ENCODE measurements around the gene SEZ6L. TPM values are rescaled to one million over a fixed set of nuclear protein-coding genes. Genes with fewer than 3 reads are reported as not detected.

Gene SEZ6L
- total RNA-seq, 4 donors from 2014 or later: under 0.01 to 0.63 (median 0.22) TPM

GRCh38 chr22:26238596-26238995 is 69.3 kb downstream of the SEZ6L start:
- no peak overlapping the region for H3K27ac ChIP-seq
- TF ChIP-seq POLR2A (IDR thresholded peaks at IDR 0.05) (no peak), CTCF (IDR thresholded peaks at IDR 0.05) (no peak), EP300 (IDR thresholded peaks at IDR 0.05) (no peak)
- DNase-seq (ENCODE audit: low spot score in 2 of 2): no peak
- no peaks in the 10 kb centered on the region for H3K27me3 ChIP-seq
- WGBS, 2 donors: 62 to 68% methylated on average over 3 of the region's 3 CpGs
- H3K36me3 ChIP-seq: no peaks in the 10 kb centered on the region
- no peaks in the 10 kb centered on the region for H3K9me3 ChIP-seq
- H3K4me3 ChIP-seq: no peak overlapping the region
- H3K4me1 ChIP-seq: no peaks in the 10 kb centered on the region

GRCh38 chr22:26239581-26239980 is 70.3 kb downstream of the SEZ6L start:
- Histone ChIP-seq H3K4me1 (no peaks in the 10 kb centered on the region), H3K9me3 (no peaks in the 10 kb centered on the region), H3K27ac (no peak overlapping the region), H3K4me3 (no peak overlapping the region), H3K27me3 (no peaks in the 10 kb centered on the region), H3K36me3 (no peaks in the 10 kb centered on the region)
- no peak for DNase-seq (ENCODE audit: low spot score in 2 of 2)
- no peak for TF ChIP-seq EP300 (IDR thresholded peaks at IDR 0.05)
- no peak for TF ChIP-seq POLR2A (IDR thresholded peaks at IDR 0.05)
- TF ChIP-seq CTCF (IDR thresholded peaks at IDR 0.05): no peak
- WGBS, 2 donors: 51 to 54% methylated on average over 4 of the region's 4 CpGs

- Histone ChIP-seq H3K27ac (no peak overlapping the region), H3K4me1 (no peaks in the 10 kb centered on the region), H3K27me3 (no peaks in the 10 kb centered on the region), H3K9me3 (no peaks in the 10 kb centered on the region), H3K36me3 (no peaks in the 10 kb centered on the region), H3K4me3 (no peak overlapping the region)
- DNase-seq (ENCODE audit: low spot score in 2 of 2): no peak
- 58 to 67% methylated on average over 8 of the region's 8 CpGs for WGBS, 2 donors
- TF ChIP-seq CTCF (IDR thresholded peaks at IDR 0.05) (no peak), POLR2A (IDR thresholded peaks at IDR 0.05) (no peak)
These were observed 72.1 kb downstream of the SEZ6L start for GRCh38 chr22:26241361-26241760.

GRCh38 chr22:26245001-26245400 is 75.7 kb downstream of the SEZ6L start:
- H3K9me3 ChIP-seq: peaks cover 0 to 2% (median 0%) of the 10 kb centered on the region in 4 donors
- TF ChIP-seq EP300 (IDR thresholded peaks at IDR 0.05) (no peak), POLR2A (IDR thresholded peaks at IDR 0.05) (no peak), CTCF (IDR thresholded peaks at IDR 0.05) (no peak)
- no peaks in the 10 kb centered on the region for H3K4me1 ChIP-seq
- H3K27me3 ChIP-seq: no peaks in the 10 kb centered on the region
- H3K27ac ChIP-seq: no peak overlapping the region
- H3K4me3 ChIP-seq: no peak overlapping the region
- no peaks in the 10 kb centered on the region for H3K36me3 ChIP-seq
- WGBS, 2 donors: 56 to 57% methylated on average over 7 of the region's 7 CpGs
- DNase-seq (ENCODE audit: low spot score in 2 of 2): no peak

- Histone ChIP-seq H3K4me3 (no peak overlapping the region), H3K27ac (no peak overlapping the region), H3K4me1 (no peaks in the 10 kb centered on the region), H3K36me3 (no peaks in the 10 kb centered on the region), H3K9me3 (peaks cover 0 to 16% (median 0%) of the 10 kb centered on the region in 4 donors), H3K27me3 (no peaks in the 10 kb centered on the region)
- 77 to 86% methylated on average over 7 of the region's 7 CpGs for WGBS, 2 donors
- no peak for DNase-seq (ENCODE audit: low spot score in 2 of 2)
- TF ChIP-seq CTCF (IDR thresholded peaks at IDR 0.05) (no peak), POLR2A (IDR thresholded peaks at IDR 0.05) (no peak), EP300 (IDR thresholded peaks at IDR 0.05) (no peak)
These were observed 77.3 kb downstream of the SEZ6L start for GRCh38 chr22:26246552-26246951.
